HG03060 (cell line): Measurements from ENCODE around the gene PRTN3.
"Not testable (repeated sequence)": the region's sequence is repeated elsewhere in the genome, so short reads cannot be mapped to it uniquely, and the experiment has no call there.

ENCODE experiments used
- ATAC-seq: cut with Tn5 transposase; IDR thresholded peaks from one replicate; pipeline ENCODE4 v1.9.1; 2021; ENCODE audit warnings: low read depth, moderate number of reproducible peaks; ENCODE audit not compliant: unreplicated experiment

PRTN3 gene

DNA sequence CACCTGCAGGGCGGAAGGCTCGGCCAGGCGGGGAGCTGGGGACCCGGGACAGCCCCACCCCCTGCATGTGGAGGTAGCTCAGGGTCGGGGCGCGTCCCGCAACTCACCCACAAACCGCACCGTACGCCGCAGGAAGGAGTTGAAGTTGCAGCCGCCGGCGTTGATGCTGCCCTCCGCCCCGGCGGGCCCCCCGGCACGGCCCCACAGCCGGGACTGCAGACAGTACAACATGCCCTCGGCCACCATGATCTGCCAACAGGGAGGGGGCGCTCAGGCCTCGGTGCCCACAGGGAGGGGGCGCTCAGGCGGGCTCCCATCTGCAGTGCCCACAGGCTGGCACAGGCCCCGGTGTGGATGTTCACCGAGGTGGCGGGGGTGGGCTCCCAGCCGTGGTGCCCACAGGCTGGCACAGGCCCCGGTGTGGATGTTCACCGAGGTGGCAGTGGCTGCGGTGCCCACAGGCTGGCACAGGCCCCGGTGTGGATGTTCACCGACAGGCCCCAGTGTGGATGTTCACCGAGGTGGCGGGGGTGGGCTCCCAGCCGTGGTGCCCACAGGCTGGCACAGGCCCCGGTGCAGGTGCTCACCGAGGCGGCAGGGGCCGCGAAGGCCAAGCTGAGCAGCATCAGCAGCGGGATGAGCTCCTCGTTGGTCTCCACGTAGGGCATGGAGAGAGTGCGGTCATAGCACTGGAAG, 25.6 kb upstream of the PRTN3 start:
- ATAC-seq = no peak

- ATAC-seq = no peak
Measured at GRCh38 chr19:815775-816499, 24.9 kb upstream of the PRTN3 start.

DNA sequence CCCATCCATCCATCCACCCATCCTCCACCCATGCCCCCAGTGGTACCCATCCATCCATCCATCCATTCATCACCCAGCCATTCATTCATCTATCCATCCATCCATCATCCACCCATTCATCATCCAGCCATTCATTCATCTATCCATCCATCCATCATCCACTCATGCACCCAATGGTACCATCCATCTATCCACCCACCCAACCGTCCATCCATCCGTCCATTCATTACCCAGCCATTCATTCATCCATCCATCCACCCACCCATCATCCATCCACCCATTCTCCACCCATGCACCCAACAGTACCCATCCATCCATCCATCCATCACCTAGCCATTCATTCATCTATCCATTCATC, 24.3 kb upstream of the PRTN3 start:
- no peak for ATAC-seq

GRCh38 chr19:820212-820611, 20.6 kb upstream of the PRTN3 start:
- ATAC-seq = not testable (repeated sequence)

DNA sequence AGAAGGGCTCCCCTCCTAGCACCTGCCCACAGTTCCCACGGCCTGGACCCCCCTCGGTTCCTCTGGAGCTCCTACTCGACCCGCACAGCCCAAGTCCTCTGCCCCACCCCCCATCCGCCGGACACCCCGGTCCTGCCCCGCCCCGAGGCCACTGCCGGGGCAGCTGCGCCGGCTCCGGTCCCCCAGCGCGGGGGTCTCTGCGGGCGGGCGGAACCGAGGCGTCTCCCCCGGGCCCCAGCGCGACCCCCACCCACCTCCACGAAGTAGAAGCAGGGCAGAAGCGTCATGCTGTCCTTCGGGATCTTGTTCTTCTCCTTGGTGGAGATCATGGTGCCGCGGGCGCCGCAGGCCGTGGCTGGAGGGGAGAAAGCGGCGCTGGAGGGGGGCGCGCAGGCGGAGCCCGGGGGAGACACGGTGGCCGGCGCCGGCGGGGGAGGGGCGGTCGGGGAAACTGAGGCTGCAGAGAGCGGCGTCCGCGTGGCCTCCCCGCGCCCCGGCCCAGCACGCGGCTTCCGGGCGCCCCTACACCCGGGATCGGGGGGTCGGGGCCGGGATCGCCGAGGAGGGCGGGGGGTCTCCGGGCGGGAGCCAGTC, 19.5 kb upstream of the PRTN3 start:
- ATAC-seq = no peak

DNA sequence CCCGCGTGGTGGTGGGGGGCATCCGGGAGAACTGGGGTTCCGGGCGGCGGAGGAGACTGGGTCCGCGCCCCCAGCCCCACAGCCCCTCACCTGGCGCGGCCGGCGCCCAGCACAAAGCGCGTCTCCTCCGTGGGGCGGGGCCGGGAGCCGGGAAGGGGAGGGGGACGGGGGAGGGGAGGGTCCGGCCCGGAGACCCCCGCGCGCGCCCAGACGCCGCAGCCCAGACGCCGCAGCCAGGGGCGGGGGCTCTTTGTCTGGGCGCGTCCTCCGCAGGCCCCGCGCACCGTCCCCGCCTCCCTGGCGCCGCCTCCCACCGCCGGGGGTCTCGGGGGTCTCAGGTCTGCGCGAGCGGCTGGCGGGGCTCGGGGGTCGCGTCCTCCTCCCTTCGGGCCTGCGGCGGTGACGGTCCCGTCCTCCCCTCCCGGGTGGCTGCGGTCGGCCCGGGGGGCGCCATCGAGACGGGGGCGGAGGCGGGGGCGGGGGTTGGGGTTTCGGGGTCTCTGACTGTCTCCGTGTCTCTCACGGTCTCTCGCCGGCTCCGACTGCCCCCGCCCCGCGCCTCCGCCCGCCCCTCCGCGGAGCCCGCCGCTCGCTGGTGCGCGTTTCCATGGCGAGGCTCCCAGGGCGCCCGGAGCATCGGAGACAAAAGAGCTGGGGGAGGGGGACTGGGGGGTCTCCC, 18.8 kb upstream of the PRTN3 start, which contains the start of gene PLPPR3:
TSS of gene PLPPR3 (minus strand) at position 131 of the 679 bp plus-strand sequence. CDS start 396 bp downstream, outside the sequence.
- no peak for ATAC-seq

DNA sequence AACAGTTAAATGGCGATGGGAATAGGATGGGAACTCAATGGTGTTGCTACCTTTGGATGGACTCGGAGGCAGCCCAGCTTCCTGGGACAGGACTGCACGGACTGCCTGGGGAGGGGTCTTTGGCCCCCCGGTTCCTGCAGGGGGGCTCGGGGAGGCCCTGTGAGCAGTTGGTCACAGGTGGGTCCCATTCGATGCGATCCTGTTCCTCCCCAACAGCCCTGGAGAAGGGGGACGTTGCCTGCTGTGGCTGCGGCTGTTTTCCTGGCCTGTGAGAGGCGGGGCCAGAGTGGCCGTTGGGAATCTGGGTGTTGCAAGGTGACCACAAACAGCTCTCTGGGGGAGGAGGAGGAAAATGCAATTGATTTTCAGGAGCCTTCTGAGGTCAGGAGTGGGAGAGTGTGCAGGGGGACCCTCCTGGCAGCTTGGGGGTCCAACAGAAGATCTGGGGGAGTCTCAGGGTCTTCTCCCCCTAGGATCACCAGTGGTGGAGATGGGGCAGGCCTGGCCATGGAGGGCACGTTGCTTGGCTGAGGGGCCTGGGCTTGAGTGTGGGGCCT, 17.2 kb upstream of the PRTN3 start:
- no peak for ATAC-seq

GRCh38 chr19:824885-825284, 15.9 kb upstream of the PRTN3 start:
- no peak for ATAC-seq

DNA sequence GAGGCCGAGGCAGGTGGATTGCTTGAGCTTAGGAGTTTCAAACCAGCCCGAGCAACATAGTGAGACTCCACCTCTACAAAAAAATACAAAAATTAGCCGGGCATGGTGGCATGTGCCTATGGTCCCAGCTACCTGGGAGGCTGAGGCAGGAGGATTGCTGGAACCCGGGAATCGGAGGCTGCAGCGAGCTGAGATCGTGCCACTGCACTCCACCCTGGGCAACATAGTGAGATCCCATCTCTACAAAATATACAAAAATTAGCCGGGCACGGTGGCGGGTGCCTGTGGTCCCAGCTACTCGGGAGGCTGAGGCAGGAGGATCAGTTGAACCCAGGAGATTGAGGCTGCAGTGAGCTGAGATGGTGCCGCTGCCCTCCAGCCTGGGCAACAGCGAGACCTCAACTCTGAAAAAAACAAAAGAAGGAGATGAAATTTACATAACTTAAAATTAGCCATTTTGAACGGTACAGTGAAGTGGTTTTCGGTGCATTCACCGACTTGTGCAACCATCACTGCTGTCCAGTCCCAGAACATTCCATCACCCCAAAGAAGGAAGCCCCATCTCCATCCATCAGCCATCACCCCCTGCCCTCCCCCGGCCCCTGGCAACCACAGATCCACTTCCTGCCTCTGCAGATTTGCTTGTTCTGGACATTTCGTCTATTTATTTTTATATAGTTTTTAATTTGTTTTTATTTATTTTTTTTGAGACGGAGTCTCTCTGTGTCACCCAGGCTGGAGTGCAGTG, 14.7 kb upstream of the PRTN3 start:
- ATAC-seq = no peak

DNA sequence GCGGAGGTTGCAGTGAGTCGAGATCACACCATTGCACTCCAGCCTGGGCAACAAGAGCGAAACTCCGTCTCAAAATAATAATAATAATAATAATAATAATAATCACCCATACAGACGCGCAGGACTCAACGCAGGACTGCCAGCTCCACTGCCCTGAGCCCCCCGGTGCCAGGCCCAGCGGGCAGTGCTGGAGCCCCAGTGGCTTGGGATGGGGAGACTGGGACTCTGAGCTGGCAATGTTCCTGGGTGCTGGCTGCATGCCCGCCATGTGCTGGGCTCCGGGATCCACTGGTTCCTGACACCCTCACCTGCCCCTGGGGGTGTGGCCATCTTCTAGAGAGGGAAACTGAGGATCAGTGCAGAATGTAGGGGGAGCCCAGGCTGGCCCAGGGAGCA, 13.5 kb upstream of the PRTN3 start:
- ATAC-seq = no peak

DNA sequence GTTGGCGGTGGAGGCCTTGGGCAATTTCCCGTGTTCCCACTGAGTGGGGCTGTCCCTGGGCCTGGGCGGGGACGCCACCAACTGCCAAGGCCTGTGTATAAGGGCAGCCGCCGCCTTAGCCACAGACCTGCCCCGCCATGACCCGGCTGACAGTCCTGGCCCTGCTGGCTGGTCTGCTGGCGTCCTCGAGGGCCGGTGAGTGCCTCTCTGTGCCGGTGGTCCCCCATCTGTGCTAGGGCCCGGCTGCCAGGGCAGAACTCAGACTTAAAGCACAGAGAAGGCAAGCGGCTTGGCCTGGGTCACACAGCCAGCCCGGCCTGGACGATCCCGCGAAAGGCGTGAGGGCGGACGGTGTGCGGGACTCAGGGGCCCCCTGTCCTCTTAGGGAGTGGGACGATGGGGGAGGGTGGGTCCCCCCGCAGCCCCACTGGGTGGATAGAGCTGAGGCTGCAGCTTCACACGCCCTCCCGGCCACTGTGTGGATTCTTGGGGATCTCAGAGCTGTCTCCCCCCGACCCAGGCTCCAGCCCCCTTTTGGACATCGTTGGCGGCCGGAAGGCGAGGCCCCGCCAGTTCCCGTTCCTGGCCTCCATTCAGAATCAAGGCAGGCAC, 13.0 kb upstream of the PRTN3 start, which contains the start of gene AZU1:
TSS of gene AZU1 (plus strand) at position 128 of the 612 bp plus-strand sequence. CDS start at position 138, 10 bp downstream.
- no peak for ATAC-seq

DNA sequence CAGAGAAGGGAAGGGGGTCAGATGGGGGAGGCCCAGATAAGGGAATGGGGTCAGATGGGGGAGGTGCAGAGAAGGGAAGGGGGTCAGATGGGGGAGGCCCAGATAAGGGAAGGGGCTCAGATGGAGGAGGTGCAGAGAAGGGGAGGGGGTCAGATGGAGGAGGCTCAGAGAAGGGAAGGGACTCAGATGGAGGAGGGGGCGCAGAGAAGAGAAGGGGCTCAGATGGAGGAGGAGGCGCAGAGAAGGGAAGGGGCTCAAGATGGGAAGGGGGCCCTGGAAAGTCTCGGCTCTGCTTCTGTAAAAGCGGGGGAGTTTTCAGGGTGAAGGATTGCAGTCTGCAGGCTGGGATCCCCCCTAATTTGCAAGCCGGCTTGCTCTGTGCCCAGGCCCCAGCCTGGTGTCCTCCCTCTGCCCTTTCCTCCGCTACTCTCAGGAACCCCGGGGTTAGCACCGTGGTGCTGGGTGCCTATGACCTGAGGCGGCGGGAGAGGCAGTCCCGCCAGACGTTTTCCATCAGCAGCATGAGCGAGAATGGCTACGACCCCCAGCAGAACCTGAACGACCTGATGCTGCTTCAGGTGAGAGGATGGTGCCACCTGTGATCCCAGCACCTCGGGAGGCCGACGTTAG, 11.6 kb upstream of the PRTN3 start:
- no peak for ATAC-seq

- no peak for ATAC-seq
Measured at GRCh38 chr19:831407-832369, 9.1 kb upstream of the PRTN3 start.

GRCh38 chr19:834216-834615, 6.6 kb upstream of the PRTN3 start:
- no peak for ATAC-seq

GRCh38 chr19:835210-835810, 5.5 kb upstream of the PRTN3 start:
- ATAC-seq = no peak

- not testable (repeated sequence) for ATAC-seq
Measured at GRCh38 chr19:842802-843179, 2.0 kb downstream of the PRTN3 start.

DNA sequence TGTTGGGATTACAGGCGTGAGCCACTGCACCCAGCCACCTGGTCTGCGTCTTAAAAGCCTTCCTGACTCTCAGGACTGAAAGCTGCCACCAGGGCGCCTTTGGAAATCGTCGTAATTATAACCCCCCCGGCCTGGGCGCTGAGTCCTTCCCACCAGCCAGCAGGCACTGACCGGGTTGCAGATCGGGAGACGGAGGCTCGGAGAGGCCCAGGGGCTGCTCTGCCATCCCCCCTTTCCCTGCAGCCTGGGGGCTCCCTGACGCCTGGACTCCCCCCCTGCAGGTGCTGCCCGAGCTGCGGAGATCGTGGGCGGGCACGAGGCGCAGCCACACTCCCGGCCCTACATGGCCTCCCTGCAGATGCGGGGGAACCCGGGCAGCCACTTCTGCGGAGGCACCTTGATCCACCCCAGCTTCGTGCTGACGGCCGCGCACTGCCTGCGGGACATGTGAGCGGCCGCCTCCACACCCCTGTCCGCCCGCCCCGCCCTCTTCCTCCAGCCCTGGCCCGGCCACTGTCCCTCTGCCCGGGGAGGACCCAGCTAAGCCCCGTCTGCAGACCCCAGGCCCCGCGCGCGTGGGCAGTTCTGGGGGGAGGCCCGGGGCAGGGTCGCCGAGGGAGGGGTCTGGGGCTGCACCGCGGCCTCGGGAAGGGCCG, 2.5 kb downstream of the PRTN3 start:
- no peak for ATAC-seq
